Natural killer cell (primary cell): ENCODE results near the gene SINHCAF. TPM values are rescaled to one million over a fixed set of nuclear protein-coding genes. Genes with fewer than 3 reads are reported as not detected.
A peak's percentile ranks its signal among the peaks of the same experiment; 100 is the strongest.

ENCODE experiments used
- ATAC-seq, 3 donors: fragments of 150-1000 bp in 2 of 3; fragments of 200-7000 bp in 1 of 3; cut with Tn5 transposase; 1 replicate in 1 of 3; 2 replicates in 2 of 3; pipeline ENCODE4 v1.10.0; 2021; ENCODE audit warnings: mild to moderate bottlenecking in 2 of 3, moderate library complexity in 2 of 3
- DNase-seq, 2 donors: peaks; one replicate each; pipeline versions ENCODE4 v3.0.0 to v3.0.0-alpha.2; 2013 to 2021; ENCODE audit warnings: mixed read lengths in 1 of 2
- H3K27ac ChIP-seq: one replicate; pipeline ENCODE4 v1.5.1; 2013; ENCODE audit warnings: mild to moderate bottlenecking, low read length
- H3K27me3 ChIP-seq: one replicate; pipeline ENCODE4 v1.6.1; 2013; ENCODE audit warnings: low read length; ENCODE audit not compliant: control insufficient read depth, insufficient read depth
- H3K36me3 ChIP-seq: one replicate; pipeline ENCODE4 v1.6.1; 2013; ENCODE audit warnings: low read length; ENCODE audit not compliant: control insufficient read depth, insufficient read depth
- H3K4me1 ChIP-seq: one replicate; pipeline ENCODE4 v1.6.1; 2013; ENCODE audit warnings: low read length; ENCODE audit not compliant: control insufficient read depth, insufficient read depth
- H3K4me3 ChIP-seq: one replicate; pipeline ENCODE4 v1.5.1; 2013; ENCODE audit warnings: low read length
- H3K9me3 ChIP-seq: one replicate; pipeline ENCODE4 v1.6.1; 2013; ENCODE audit warnings: low read length; ENCODE audit not compliant: control insufficient read depth, insufficient read depth
- H3K27ac Mint-ChIP-seq, 2 donors: one replicate each; pipeline ENCODE4 v1.8.0; 2022; ENCODE audit warnings: mild to moderate bottlenecking in 2 of 2, mixed read lengths in 2 of 2, moderate library complexity in 1 of 2
- H3K27me3 Mint-ChIP-seq, 2 donors: one replicate each; pipeline ENCODE4 v1.8.0; 2022; ENCODE audit warnings: low read depth in 2 of 2, mixed read lengths in 2 of 2
- H3K36me3 Mint-ChIP-seq: one replicate; pipeline ENCODE4 v1.8.0; 2022; ENCODE audit warnings: mixed read lengths
- H3K4me1 Mint-ChIP-seq, 2 donors: one replicate each; pipeline ENCODE4 v1.8.0; 2022; ENCODE audit warnings: mixed read lengths in 2 of 2
- H3K4me3 Mint-ChIP-seq: one replicate; pipeline ENCODE4 v1.8.0; 2022; ENCODE audit warnings: mild to moderate bottlenecking, moderate library complexity, mixed read lengths
- H3K9me3 Mint-ChIP-seq, 2 donors: one replicate each; pipeline ENCODE4 v1.8.0; 2022; ENCODE audit warnings: mixed read lengths in 2 of 2
- WGBS: methylation state at CpG from one replicate; pipeline ENCODE4 v1.1.7; 2013; ENCODE audit warnings: missing lambda C conversion rate; ENCODE audit not compliant: insufficient coverage; 5-methylcytosine and 5-hydroxymethylcytosine counted together
- intact Hi-C: fragments of 100-400 bp; cut with micrococcal nuclease; formaldehyde crosslinking; loops from one replicate; pipeline ENCODE4 v1.14.2; 2022
- total RNA-seq, 4 donors: library from RNA; stranded (reverse); fragments of 120-200 nt in 1 of 4; gene quantifications; one replicate each; pipeline versions ENCODE4 v1.2.3 to v1.2.4, GENCODE V29; 2013 to 2022
- TF ChIP-seq, protein P1 (sequence below): fragments of 200-600 bp; IDR thresholded peaks from one replicate; pipeline ENCODE4 v1.8.0; 2022; ENCODE audit warnings: antibody characterized with exemption

SINHCAF gene
- total RNA-seq, 3 donors from 2014 or later (not counting 1 experiment from before 2014, with no cell fraction given), result 40.4 to 55.0 (median 41.0) TPM

- Mint-ChIP-seq H3K4me3 (no peak overlapping the region), H3K9me3 (no peaks in the 10 kb centered on the region), H3K36me3 (no peaks in the 10 kb centered on the region), H3K27me3 (no peaks in the 10 kb centered on the region), H3K27ac (no peak overlapping the region), H3K4me1 (peaks cover 41 to 53% of the 10 kb centered on the region in 2 donors)
- intact Hi-C loops, result no loop called here
- TF ChIP-seq, protein P1, sequence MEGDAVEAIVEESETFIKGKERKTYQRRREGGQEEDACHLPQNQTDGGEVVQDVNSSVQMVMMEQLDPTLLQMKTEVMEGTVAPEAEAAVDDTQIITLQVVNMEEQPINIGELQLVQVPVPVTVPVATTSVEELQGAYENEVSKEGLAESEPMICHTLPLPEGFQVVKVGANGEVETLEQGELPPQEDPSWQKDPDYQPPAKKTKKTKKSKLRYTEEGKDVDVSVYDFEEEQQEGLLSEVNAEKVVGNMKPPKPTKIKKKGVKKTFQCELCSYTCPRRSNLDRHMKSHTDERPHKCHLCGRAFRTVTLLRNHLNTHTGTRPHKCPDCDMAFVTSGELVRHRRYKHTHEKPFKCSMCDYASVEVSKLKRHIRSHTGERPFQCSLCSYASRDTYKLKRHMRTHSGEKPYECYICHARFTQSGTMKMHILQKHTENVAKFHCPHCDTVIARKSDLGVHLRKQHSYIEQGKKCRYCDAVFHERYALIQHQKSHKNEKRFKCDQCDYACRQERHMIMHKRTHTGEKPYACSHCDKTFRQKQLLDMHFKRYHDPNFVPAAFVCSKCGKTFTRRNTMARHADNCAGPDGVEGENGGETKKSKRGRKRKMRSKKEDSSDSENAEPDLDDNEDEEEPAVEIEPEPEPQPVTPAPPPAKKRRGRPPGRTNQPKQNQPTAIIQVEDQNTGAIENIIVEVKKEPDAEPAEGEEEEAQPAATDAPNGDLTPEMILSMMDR, result no peak
- no peak for ATAC-seq
- no peaks in the 10 kb centered on the region for H3K9me3 ChIP-seq
- no peak overlapping the region for H3K27ac ChIP-seq
- H3K4me3 ChIP-seq, result no peak overlapping the region
- WGBS, result 75% methylated on average over 1 of the region's 1 CpG
- peaks cover 8% of the 10 kb centered on the region for H3K4me1 ChIP-seq
- DNase-seq, result no peak
- peaks cover 20% of the 10 kb centered on the region for H3K36me3 ChIP-seq
- H3K27me3 ChIP-seq, result no peaks in the 10 kb centered on the region
Observed at GRCh38 chr12:31300341-31300740, 25.6 kb downstream of the SINHCAF start.

DNA sequence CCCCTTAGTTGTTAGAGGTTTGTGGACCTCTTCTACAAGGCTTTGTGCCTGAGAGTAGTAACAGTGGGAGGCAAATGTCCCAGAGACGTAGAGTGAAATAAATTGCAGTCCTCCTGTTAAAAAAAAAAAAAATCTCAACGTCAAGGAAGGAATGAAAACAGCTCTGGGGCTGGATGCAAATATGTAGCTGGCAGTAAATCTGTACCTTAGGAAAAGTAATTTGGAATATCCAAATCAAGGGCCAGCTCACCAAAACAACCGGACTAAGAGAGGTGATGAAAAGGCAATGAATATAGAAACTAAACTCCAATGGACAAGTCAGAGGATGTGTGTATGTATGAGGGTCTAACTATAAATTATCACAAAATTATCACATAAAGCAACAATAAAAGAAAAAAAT is 27.0 kb downstream of the SINHCAF start:
- intact Hi-C loops, result no loop called here
- H3K4me3 Mint-ChIP-seq, result no peak overlapping the region
- 85% methylated on average over 2 of the region's 3 CpGs for WGBS

GRCh38 chr12:31298515-31298910 is 27.4 kb downstream of the SINHCAF start:
- H3K4me3 Mint-ChIP-seq, result no peak overlapping the region
- peak overlapping the region; percentile 12 to 58 for H3K27ac Mint-ChIP-seq
- peaks cover 28% of the 10 kb centered on the region for H3K36me3 ChIP-seq
- H3K36me3 Mint-ChIP-seq, result no peaks in the 10 kb centered on the region
- H3K4me1 ChIP-seq, result peaks cover 4% of the 10 kb centered on the region
- H3K27me3 ChIP-seq, result no peaks in the 10 kb centered on the region
- peaks cover 22 to 35% of the 10 kb centered on the region in 2 donors for H3K4me1 Mint-ChIP-seq
- DNase-seq (no peak), ATAC-seq (no peak)
- intact Hi-C loops, result no loop called here
- H3K9me3 Mint-ChIP-seq, result no peaks in the 10 kb centered on the region
- TF ChIP-seq, protein P1, result no peak
- no peak overlapping the region for H3K27ac ChIP-seq
- WGBS, result no CpG with 5 or more reads among the region's 2 CpGs
- H3K27me3 Mint-ChIP-seq, result no peaks in the 10 kb centered on the region
- no peak overlapping the region for H3K4me3 ChIP-seq
- H3K9me3 ChIP-seq, result no peaks in the 10 kb centered on the region

More for the DNA sequence above, 27.0 kb downstream of the SINHCAF start:
- Histone ChIP-seq H3K27me3 (no peaks in the 10 kb centered on the region), H3K36me3 (peaks cover 25% of the 10 kb centered on the region), H3K4me3 (no peak overlapping the region), H3K4me1 (peaks cover 8% of the 10 kb centered on the region), H3K27ac (no peak overlapping the region), H3K9me3 (no peaks in the 10 kb centered on the region)
- DNase-seq, result no peak
- TF ChIP-seq, protein P1, result no peak
- Mint-ChIP-seq H3K27ac (peak overlapping the region in 1 of 2 donors; percentile 58), H3K27me3 (no peaks in the 10 kb centered on the region), H3K9me3 (no peaks in the 10 kb centered on the region), H3K4me1 (peaks cover 27 to 39% of the 10 kb centered on the region in 2 donors), H3K36me3 (no peaks in the 10 kb centered on the region)
- no peak for ATAC-seq
